Endothelial cell of umbilical vein (primary cell): ENCODE results near the gene MAMSTR. TPM values are rescaled to one million over a fixed set of nuclear protein-coding genes. Genes with fewer than 3 reads are reported as not detected.

ENCODE experiments used
- BruUV-seq: library from RNA; stranded (reverse); fragments of 400-500 nt; replicated peaks from 2 replicates; lab custom pipeline; 2021; lab: Mats Ljungman, UMichigan
- CTCF ChIA-PET: fragments of 300-600, 350-600 bp; sonication (Branson Sonifier 250); formaldehyde crosslinking; loops from one replicate; lab custom pipeline; 2021; ENCODE audit warnings: antibody characterized with exemption, inconsistent platforms; lab: Charles Lee
- POLR2A ChIA-PET: fragments of 300-600, 350-600 bp; sonication (Branson Sonifier 250); formaldehyde crosslinking; loops from one replicate; lab custom pipeline; 2021; ENCODE audit warnings: antibody characterized with exemption, inconsistent platforms; lab: Charles Lee
- DNase-seq: peaks from one replicate; pipeline ENCODE4 v3.0.0-alpha.2; 2011; ENCODE audit warnings: low read depth, low spot score
- FAIRE-seq: peaks from 2 replicates; lab custom pipeline; 2011; peaks lifted over from hg19 to GRCh38; lab: Jason Lieb, UNC
- H2AFZ ChIP-seq: 2 replicates; pipeline ENCODE4 v1.6.0; 2012; ENCODE audit warnings: low read depth, low read length, control low read depth, inconsistent platforms
- H3K27ac ChIP-seq: 2 replicates; pipeline ENCODE4 v1.5.1; 2011; ENCODE audit warnings: low read depth, mild to moderate bottlenecking, control low read depth, low read length, moderate library complexity; ENCODE audit not compliant: insufficient read depth
- H3K27me3 ChIP-seq, 2 experiments: 2 replicates each; pipeline versions ENCODE4 v1.6.0 to v1.6.1; 2011; ENCODE audit warnings: low read length in 2 of 2, mixed read lengths in 1 of 2; ENCODE audit not compliant: control insufficient read depth in 2 of 2, insufficient read depth in 2 of 2
- H3K36me3 ChIP-seq, 2 experiments: 2 replicates in 1 of 2; 3 replicates in 1 of 2; pipeline ENCODE4 v1.5.1; 2011; ENCODE audit warnings: low read length in 2 of 2, mild to moderate bottlenecking in 1 of 2, moderate library complexity in 1 of 2; ENCODE audit not compliant: control insufficient read depth in 2 of 2, insufficient read depth in 2 of 2; ENCODE audit errors: extremely low read depth in 1 of 2
- H3K4me1 ChIP-seq: 3 replicates; pipeline ENCODE4 v1.5.1; 2011; ENCODE audit warnings: mild to moderate bottlenecking, low read length; ENCODE audit not compliant: control insufficient read depth, insufficient read depth; ENCODE audit errors: extremely low read depth
- H3K4me2 ChIP-seq: 2 replicates; pipeline ENCODE4 v1.6.1; 2011; ENCODE audit warnings: low read length, control low read depth, mixed read lengths; ENCODE audit not compliant: insufficient read depth
- H3K4me3 ChIP-seq, 3 experiments: fragments of 200-600 bp in 1 of 3; sonication (generic), shearing (Covaris generic) in 1 of 3; replicated peaks in 1 of 3; 2 replicates each; pipeline ENCODE4 v1.5.1; 2011 to 2016; ENCODE audit warnings: control low read depth in 3 of 3, low read length in 3 of 3, mild to moderate bottlenecking in 2 of 3, inconsistent platforms in 1 of 3, low read depth in 1 of 3, moderate library complexity in 1 of 3; ENCODE audit not compliant: insufficient read depth in 1 of 3
- H3K79me2 ChIP-seq: 2 replicates; pipeline ENCODE4 v1.6.0; 2012; ENCODE audit warnings: low read length, inconsistent platforms; ENCODE audit not compliant: control insufficient read depth, insufficient read depth
- H3K9ac ChIP-seq: replicated peaks from 2 replicates; pipeline ENCODE3; 2011; ENCODE audit warnings: low read length, control low read depth; ENCODE audit not compliant: insufficient read depth; ENCODE audit errors: extremely low read depth
- H3K9me1 ChIP-seq: replicated peaks from 3 replicates; pipeline ENCODE4 v1.6.0; 2011; ENCODE audit warnings: mild to moderate bottlenecking, low read length; ENCODE audit not compliant: control insufficient read depth, insufficient read depth; ENCODE audit errors: extremely low read depth
- H3K9me3 ChIP-seq: replicated peaks from 2 replicates; pipeline ENCODE4 v1.5.1; 2012; ENCODE audit warnings: low read length, inconsistent platforms; ENCODE audit not compliant: control insufficient read depth, insufficient read depth
- H4K20me1 ChIP-seq: replicated peaks from 2 replicates; pipeline ENCODE3; 2011; ENCODE audit warnings: mild to moderate bottlenecking, low read length; ENCODE audit not compliant: control insufficient read depth, insufficient read depth; ENCODE audit errors: extremely low read depth
- CTCF ChIP-seq, 2 donors: IDR thresholded peaks; 1 replicate in 1 of 2; 2 replicates in 1 of 2; pipeline ENCODE4 v1.5.1; 2011; ENCODE audit warnings: low read length in 2 of 2, mild to moderate bottlenecking in 2 of 2, moderate library complexity in 2 of 2, control low read depth in 1 of 2, inconsistent platforms in 1 of 2, low read depth in 1 of 2; ENCODE audit not compliant: insufficient read depth in 1 of 2; ENCODE audit errors: extremely low read depth in 1 of 2
- EZH2 ChIP-seq: IDR thresholded peaks from 2 replicates; pipeline ENCODE4 v1.6.1; 2012; ENCODE audit warnings: borderline replicate concordance, low read depth, mild to moderate bottlenecking, moderate library complexity, low read length, inconsistent platforms; ENCODE audit not compliant: severe bottlenecking
- GATA2 ChIP-seq: IDR thresholded peaks from 2 replicates; pipeline ENCODE4 v1.7.0; 2011; ENCODE audit warnings: low read depth, mild to moderate bottlenecking, moderate library complexity, mixed read lengths, low read length; ENCODE audit not compliant: insufficient read length, insufficient read depth
- JUN ChIP-seq: IDR thresholded peaks from 2 replicates; pipeline ENCODE4 v1.6.1; 2011; ENCODE audit warnings: borderline replicate concordance, low read depth; ENCODE audit not compliant: insufficient read length, insufficient read depth
- MAX ChIP-seq: IDR thresholded peaks from 2 replicates; pipeline ENCODE4 v1.6.1; 2011; ENCODE audit not compliant: insufficient read depth, insufficient read length
- MYC ChIP-seq: IDR thresholded peaks from one replicate; pipeline ENCODE4 v1.6.1; 2011; ENCODE audit warnings: mild to moderate bottlenecking, low read depth, low read length
- POLR2A ChIP-seq: IDR thresholded peaks from 2 replicates; pipeline ENCODE4 v1.6.1; 2012; ENCODE audit warnings: low read depth, mild to moderate bottlenecking, control low read depth, low read length
- POLR2AphosphoS5 ChIP-seq: IDR thresholded peaks from 2 replicates; pipeline ENCODE4 v1.6.1; 2012; ENCODE audit warnings: low read depth, mild to moderate bottlenecking, control low read depth, low read length, moderate library complexity; ENCODE audit not compliant: insufficient read depth
- dilution Hi-C: fragments of 300-500 bp; cut with MboI; formaldehyde crosslinking; loops from one replicate; pipeline ENCODE4 v1.15.0; 2019; ENCODE audit warnings: low sequenced_read_pairs; ENCODE audit not compliant: extremely low pct_ligation_motif_present
- intact Hi-C: fragments of 100-400 bp; cut with micrococcal nuclease; formaldehyde crosslinking; loops from one replicate; pipeline ENCODE4 v1.10.0; 2022
- polyA plus RNA-seq, 4 experiments: library from polyadenylated mRNA; depleted of rRNA in 3 of 4; stranded (reverse) in 3 of 4; unstranded in 1 of 4; fragments of >200 nt; gene quantifications; 2 replicates each; pipeline versions ENCODE4 v1.2.1 to v1.2.3, GENCODE V29; 2011 to 2012; ENCODE audit warnings: missing spikeins in 1 of 4
- total RNA-seq: library from RNA; stranded (reverse); gene quantifications from 2 replicates; pipeline ENCODE4 v1.2.3, GENCODE V29; 2021

The MAMSTR gene
- total and polyA plus RNA-seq, 2 donors (not counting 3 experiments of a cell fraction or from before 2014, with no cell fraction given), result 0.57 to 0.84 TPM

- TF ChIP-seq POLR2AphosphoS5, result no peak
- TF ChIP-seq POLR2A, result no peak
- TF ChIP-seq MAX, result no peak
- TF ChIP-seq CTCF (IDR thresholded peaks at IDR 0.05; ENCODE audit: extremely low read depth in 1 of 2, insufficient read depth in 1 of 2, low read depth in 1 of 2, low read length in 2 of 2), result no peak
- TF ChIP-seq EZH2, result no peak
- no peak for TF ChIP-seq GATA2
- no peak for TF ChIP-seq MYC
- TF ChIP-seq JUN, result no peak
- H3K9ac ChIP-seq, result no peak overlapping the region
- H3K9me3 ChIP-seq, result no peaks in the 10 kb centered on the region
- no peaks in the 10 kb centered on the region for H3K27me3 ChIP-seq
- H4K20me1 ChIP-seq, result no peaks in the 10 kb centered on the region
- no peak overlapping the region for H3K27ac ChIP-seq
- BruUV-seq, result no TSS peak
- H3K36me3 ChIP-seq, result no peaks in the 10 kb centered on the region
- no peak overlapping the region for H3K4me2 ChIP-seq
- dilution Hi-C loops, result no loop called here
- H2AFZ ChIP-seq, result no peak overlapping the region
- intact Hi-C loops, result no loop called here
- H3K9me1 ChIP-seq, result no peaks in the 10 kb centered on the region
- H3K4me3 ChIP-seq, result no peak overlapping the region
- H3K79me2 ChIP-seq, result peaks cover 5% of the 10 kb centered on the region
- DNase-seq (no peak), FAIRE-seq (no peak)
- POLR2A ChIA-PET, result no interaction called here
- CTCF ChIA-PET, result no interaction called here
- peaks cover 18% of the 10 kb centered on the region for H3K4me1 ChIP-seq
These were observed 37.2 kb upstream of the MAMSTR start for GRCh38 chr19:48756686-48757085.
